ENCODE measurements around the gene APP. TPM values are rescaled to one million over a fixed set of nuclear protein-coding genes. Genes with fewer than 3 reads are reported as not detected.
A peak's percentile ranks its signal among the peaks of the same experiment; 100 is the strongest.

APP gene
- total RNA-seq, 3 donors from 2014 or later (not counting 1 experiment from before 2014, with no cell fraction given) = 5.1 to 10.6 (median 7.8) TPM

- Histone ChIP-seq H3K27me3 (ENCODE audit: control insufficient read depth, insufficient read depth, low read length) (no peaks in the 10 kb centered on the region), H3K36me3 (ENCODE audit: control insufficient read depth, insufficient read depth, low read length) (no peaks in the 10 kb centered on the region), H3K4me1 (ENCODE audit: control insufficient read depth, insufficient read depth, low read length) (no peaks in the 10 kb centered on the region), H3K27ac (ENCODE audit: low read length) (no peak overlapping the region), H3K4me3 (ENCODE audit: low read length) (no peak overlapping the region), H3K9me3 (ENCODE audit: control insufficient read depth, insufficient read depth, low read length) (no peaks in the 10 kb centered on the region)
- no peak for ATAC-seq
- no peak for TF ChIP-seq CTCF (IDR thresholded peaks at IDR 0.05)
- DNase-seq = no peak
- Mint-ChIP-seq H3K9me3 (peaks cover 0 to 2% of the 10 kb centered on the region in 2 donors), H3K4me3 (no peak overlapping the region), H3K36me3 (no peaks in the 10 kb centered on the region), H3K4me1 (no peaks in the 10 kb centered on the region), H3K27ac (no peak overlapping the region), H3K27me3 (ENCODE audit: low read depth in 2 of 2) (no peaks in the 10 kb centered on the region)
- 100% methylated on average over 3 of the region's 3 CpGs for WGBS (ENCODE audit: insufficient coverage)
- intact Hi-C loops (cut with micrococcal nuclease) = no loop called here
Observed at GRCh38 chr21:26140926-26141325, 29.6 kb downstream of the APP start.

GRCh38 chr21:26140164-26140579 is 30.4 kb downstream of the APP start:
- no peaks in the 10 kb centered on the region for H3K4me1 Mint-ChIP-seq
- Histone ChIP-seq H3K36me3 (ENCODE audit: control insufficient read depth, insufficient read depth, low read length) (no peaks in the 10 kb centered on the region), H3K4me1 (ENCODE audit: control insufficient read depth, insufficient read depth, low read length) (no peaks in the 10 kb centered on the region), H3K9me3 (ENCODE audit: control insufficient read depth, insufficient read depth, low read length) (no peaks in the 10 kb centered on the region), H3K27ac (ENCODE audit: low read length) (no peak overlapping the region), H3K27me3 (ENCODE audit: control insufficient read depth, insufficient read depth, low read length) (no peaks in the 10 kb centered on the region), H3K4me3 (ENCODE audit: low read length) (no peak overlapping the region)
- intact Hi-C loops (cut with micrococcal nuclease) = no loop called here
- ATAC-seq = peak in 1 of 3 donors; percentile 46
- WGBS (ENCODE audit: insufficient coverage) = 89% methylated on average over 6 of the region's 6 CpGs
- H3K9me3 Mint-ChIP-seq = peaks cover 0 to 2% of the 10 kb centered on the region in 2 donors
- H3K4me3 Mint-ChIP-seq = no peak overlapping the region
- no peak for DNase-seq
- H3K27me3 Mint-ChIP-seq (ENCODE audit: low read depth in 2 of 2) = no peaks in the 10 kb centered on the region
- no peak overlapping the region for H3K27ac Mint-ChIP-seq
- no peak for TF ChIP-seq CTCF (IDR thresholded peaks at IDR 0.05)
- no peaks in the 10 kb centered on the region for H3K36me3 Mint-ChIP-seq

GRCh38 chr21:26138615-26139257 is 31.8 kb downstream of the APP start:
- TF ChIP-seq CTCF (IDR thresholded peaks at IDR 0.05) = no peak
- Mint-ChIP-seq H3K27ac (no peak overlapping the region), H3K4me3 (no peak overlapping the region), H3K9me3 (peaks cover 0 to 2% of the 10 kb centered on the region in 2 donors), H3K4me1 (no peaks in the 10 kb centered on the region), H3K27me3 (ENCODE audit: low read depth in 2 of 2) (no peaks in the 10 kb centered on the region), H3K36me3 (no peaks in the 10 kb centered on the region)
- 85% methylated on average over 4 of the region's 6 CpGs for whole genome bisulfite sequencing (ENCODE audit: insufficient coverage)
- ATAC-seq = no peak
- no peaks in the 10 kb centered on the region for H3K36me3 ChIP-seq (ENCODE audit: control insufficient read depth, insufficient read depth, low read length)
- no peak overlapping the region for H3K27ac ChIP-seq (ENCODE audit: low read length)
- intact Hi-C loops (cut with micrococcal nuclease) = no loop called here
- no peak for DNase-seq
- no peaks in the 10 kb centered on the region for H3K27me3 ChIP-seq (ENCODE audit: control insufficient read depth, insufficient read depth, low read length)
- no peaks in the 10 kb centered on the region for H3K4me1 ChIP-seq (ENCODE audit: control insufficient read depth, insufficient read depth, low read length)
- H3K4me3 ChIP-seq (ENCODE audit: low read length) = no peak overlapping the region
- H3K9me3 ChIP-seq (ENCODE audit: control insufficient read depth, insufficient read depth, low read length) = no peaks in the 10 kb centered on the region
